Vagina (tissue), 2 donors: ENCODE data around the gene SIGLEC10. TPM values are rescaled to one million over a fixed set of nuclear protein-coding genes. Genes with fewer than 3 reads are reported as not detected.
A peak's percentile ranks its signal among the peaks of the same experiment; 100 is the strongest.

ENCODE experiments used
- DNase-seq, 2 donors: peaks; one replicate each; pipeline ENCODE4 v3.0.0-alpha.2; 2017; ENCODE audit errors: extremely low spot score in 2 of 2
- H3K27ac ChIP-seq: fragments of 200-600 bp; sonication (generic); one replicate; pipeline ENCODE4 v1.5.1; 2019
- H3K27me3 ChIP-seq: fragments of 200-600 bp; sonication (generic); one replicate; pipeline ENCODE4 v1.5.1; 2019
- H3K36me3 ChIP-seq, 2 donors: fragments of 200-600 bp; sonication (generic); one replicate each; pipeline ENCODE4 v1.5.1; 2017 to 2019
- H3K4me1 ChIP-seq: fragments of 200-600 bp; sonication (generic); one replicate; pipeline ENCODE4 v1.5.1; 2019
- H3K4me3 ChIP-seq, 2 donors: fragments of 200-600 bp; sonication (generic); 1 replicate in 1 of 2; 2 replicates in 1 of 2; pipeline ENCODE4 v1.5.1; 2016 to 2019
- H3K9me3 ChIP-seq: fragments of 200-600 bp; sonication (generic); one replicate; pipeline ENCODE4 v1.5.1; 2019
- POLR2A ChIP-seq, 2 donors: fragments of 450-650 bp; IDR thresholded peaks; one replicate each; pipeline ENCODE4 v1.6.1; 2017; ENCODE audit warnings: antibody characterized with exemption in 2 of 2, mild to moderate bottlenecking in 2 of 2, moderate library complexity in 2 of 2
- POLR2AphosphoS5 ChIP-seq, 2 donors: sonication (generic); formaldehyde crosslinking; IDR thresholded peaks; one replicate each; pipeline ENCODE4 v1.9.0; 2017; ENCODE audit warnings: antibody characterized with exemption in 2 of 2, mild to moderate bottlenecking in 2 of 2, low read depth in 1 of 2; ENCODE audit not compliant: insufficient read depth in 1 of 2
- intact Hi-C: fragments of 100-400 bp; cut with DNase I; formaldehyde crosslinking; loops from one replicate; pipeline ENCODE4 v1.15.1; 2023
- total RNA-seq: library from RNA; depleted of rRNA; stranded (reverse); fragments of >200 nt; gene quantifications from one replicate; pipeline ENCODE4 v1.2.3, GENCODE V29; 2016
- TF ChIP-seq, protein P1 (sequence below), 3 experiments: fragments of 450-650 bp in 2 of 3; fragments of 200-600 bp in 1 of 3; sonication (generic) in 1 of 3; IDR thresholded peaks; one replicate each; pipeline ENCODE4 v1.5.1; 2017 to 2019; ENCODE audit warnings: antibody characterized with exemption in 3 of 3, mild to moderate bottlenecking in 2 of 3, moderate library complexity in 2 of 3

The SIGLEC10 gene
- total RNA-seq, 1 donor from 2014 or later: 3.7 TPM

DNA sequence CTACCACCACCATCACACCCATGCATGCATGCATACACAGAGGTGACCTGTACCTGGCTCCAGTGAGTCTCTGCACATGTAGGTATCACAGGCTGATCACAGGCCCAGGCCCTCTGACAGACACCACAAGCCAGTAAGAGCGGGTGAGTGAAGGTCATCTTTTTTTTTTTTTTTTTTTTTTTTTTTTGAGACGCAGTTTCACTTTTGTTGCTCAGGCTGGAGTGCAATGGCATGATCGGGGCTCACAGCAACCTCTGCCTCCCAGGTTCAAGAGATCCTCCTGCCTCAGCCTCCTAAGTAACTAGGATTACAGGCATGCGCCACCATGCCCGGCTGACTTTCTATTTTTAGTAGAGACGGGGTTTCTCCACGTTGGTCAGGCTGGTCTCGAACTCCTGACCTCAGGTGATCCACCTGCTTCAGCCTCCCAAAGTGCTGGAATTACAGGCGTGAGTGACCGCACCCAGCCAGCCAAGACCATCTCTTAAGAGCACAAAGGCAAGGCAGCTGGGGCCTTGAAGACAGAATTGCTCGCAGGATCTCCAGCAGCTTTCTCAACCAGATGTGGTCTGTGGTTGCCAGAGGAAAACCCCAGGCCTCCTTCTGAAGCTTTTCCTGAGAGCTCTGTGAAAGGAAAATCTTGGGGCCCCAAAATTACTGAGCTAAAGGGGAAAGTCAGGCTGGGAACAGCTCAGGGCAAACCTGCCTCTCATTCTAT, 41.8 kb downstream of the SIGLEC10 start:
- intact Hi-C loops: no loop called here
- Histone ChIP-seq H3K27me3 (no peaks in the 10 kb centered on the region), H3K27ac (no peak overlapping the region), H3K36me3 (no peaks in the 10 kb centered on the region), H3K4me1 (no peaks in the 10 kb centered on the region), H3K9me3 (no peaks in the 10 kb centered on the region), H3K4me3 (no peak overlapping the region)
- DNase-seq: no peak
- TF ChIP-seq POLR2A (IDR thresholded peaks at IDR 0.05) (no peak), POLR2AphosphoS5 (IDR thresholded peaks at IDR 0.05; ENCODE audit: insufficient read depth in 1 of 2, low read depth in 1 of 2) (no peak)
- TF ChIP-seq, protein P1, sequence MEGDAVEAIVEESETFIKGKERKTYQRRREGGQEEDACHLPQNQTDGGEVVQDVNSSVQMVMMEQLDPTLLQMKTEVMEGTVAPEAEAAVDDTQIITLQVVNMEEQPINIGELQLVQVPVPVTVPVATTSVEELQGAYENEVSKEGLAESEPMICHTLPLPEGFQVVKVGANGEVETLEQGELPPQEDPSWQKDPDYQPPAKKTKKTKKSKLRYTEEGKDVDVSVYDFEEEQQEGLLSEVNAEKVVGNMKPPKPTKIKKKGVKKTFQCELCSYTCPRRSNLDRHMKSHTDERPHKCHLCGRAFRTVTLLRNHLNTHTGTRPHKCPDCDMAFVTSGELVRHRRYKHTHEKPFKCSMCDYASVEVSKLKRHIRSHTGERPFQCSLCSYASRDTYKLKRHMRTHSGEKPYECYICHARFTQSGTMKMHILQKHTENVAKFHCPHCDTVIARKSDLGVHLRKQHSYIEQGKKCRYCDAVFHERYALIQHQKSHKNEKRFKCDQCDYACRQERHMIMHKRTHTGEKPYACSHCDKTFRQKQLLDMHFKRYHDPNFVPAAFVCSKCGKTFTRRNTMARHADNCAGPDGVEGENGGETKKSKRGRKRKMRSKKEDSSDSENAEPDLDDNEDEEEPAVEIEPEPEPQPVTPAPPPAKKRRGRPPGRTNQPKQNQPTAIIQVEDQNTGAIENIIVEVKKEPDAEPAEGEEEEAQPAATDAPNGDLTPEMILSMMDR (IDR thresholded peaks at IDR 0.05): no peak

DNA sequence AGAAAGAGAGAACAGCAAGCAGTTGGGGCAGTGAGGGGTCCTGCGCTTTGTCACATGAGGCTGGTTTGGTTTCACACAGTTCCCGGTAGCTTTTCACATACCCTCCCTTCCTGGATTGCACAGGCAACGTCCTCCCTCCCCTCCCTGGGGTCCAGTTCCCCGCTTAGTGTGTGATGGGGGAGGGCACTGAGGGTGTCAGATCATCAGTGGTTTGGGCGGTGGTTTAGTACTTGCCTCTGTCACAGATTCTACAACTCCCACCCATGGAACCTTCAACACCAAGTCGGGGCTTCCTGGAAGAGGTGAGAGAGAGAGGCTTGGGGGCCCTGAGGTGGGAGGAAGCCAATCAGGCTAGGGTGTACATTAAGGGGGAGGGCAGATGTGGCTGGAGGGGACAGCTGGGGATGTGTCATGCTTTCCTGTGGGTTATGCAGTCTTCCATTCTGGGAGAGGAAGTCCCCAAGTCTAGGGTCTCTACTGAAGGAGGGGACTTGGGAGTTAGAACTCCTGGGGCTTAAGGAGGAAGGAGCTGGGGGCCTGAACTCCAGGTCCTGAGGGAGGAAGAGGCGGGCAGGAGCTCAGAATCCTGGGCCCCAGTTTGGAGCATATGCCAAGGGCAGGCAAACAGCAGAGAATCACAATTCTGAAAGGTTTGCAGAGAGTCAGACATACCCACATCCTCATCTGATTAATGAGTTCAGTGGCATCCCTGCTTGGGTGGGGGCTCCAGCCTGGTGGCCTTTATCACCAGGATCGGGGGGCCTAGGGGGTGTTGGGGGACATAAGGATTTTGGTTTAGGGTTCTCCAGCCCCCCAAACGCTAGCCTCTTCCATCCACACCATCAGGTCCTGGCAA, 44.6 kb downstream of the SIGLEC10 start, which contains the start of gene NKG7:
NKG7 (minus strand) TSS at position 6 of the 856 bp plus-strand sequence. CDS start 119 bp downstream, outside the sequence.
- Histone ChIP-seq H3K27ac (no peak within 1 kb of the TSS), H3K9me3 (no peaks in the 10 kb centered on the region)
- intact Hi-C loops: no loop called here

DNA sequence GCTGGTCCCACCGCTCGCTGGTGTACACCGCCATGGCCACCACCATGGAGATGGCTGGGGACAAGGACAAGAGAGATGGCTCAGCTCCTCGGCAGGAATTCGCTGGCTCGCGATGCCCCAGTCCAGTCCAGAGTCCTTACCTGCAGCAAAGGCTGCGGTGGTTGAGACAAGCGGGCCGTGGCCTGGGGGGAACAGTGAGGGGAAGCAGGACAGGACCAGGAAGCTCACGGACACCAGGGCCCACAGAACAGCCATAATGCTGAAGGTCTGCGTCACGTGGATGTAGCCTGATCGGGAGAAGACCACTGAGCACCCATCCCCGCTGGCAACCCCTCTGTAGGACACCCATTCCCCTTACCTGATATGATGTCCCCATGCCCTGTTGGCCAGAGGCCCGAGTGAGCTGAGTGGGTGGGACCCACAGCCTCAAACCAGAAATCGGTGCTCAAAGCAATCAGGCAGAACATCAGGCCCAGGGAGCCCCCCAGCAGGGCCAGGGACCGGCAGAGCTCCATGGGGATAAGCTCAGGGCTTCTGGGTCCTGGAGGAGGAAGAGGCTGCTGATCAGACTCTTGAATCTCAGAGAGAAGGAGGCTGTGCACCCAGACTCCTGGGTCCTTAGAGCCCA, 45.3 kb downstream of the SIGLEC10 start:
- no peak for DNase-seq
- H3K27ac ChIP-seq: no peak overlapping the region
- H3K4me3 ChIP-seq: peak overlapping the region in 1 of 2 donors; percentile 4
- H3K4me1 ChIP-seq: peaks cover 9% of the 10 kb centered on the region
- H3K27me3 ChIP-seq: no peaks in the 10 kb centered on the region
- intact Hi-C loops: no loop called here
- no peaks in the 10 kb centered on the region for H3K9me3 ChIP-seq
- H3K36me3 ChIP-seq: no peaks in the 10 kb centered on the region
- TF ChIP-seq POLR2A (IDR thresholded peaks at IDR 0.05) (no peak), POLR2AphosphoS5 (IDR thresholded peaks at IDR 0.05; ENCODE audit: insufficient read depth in 1 of 2, low read depth in 1 of 2) (no peak)
- TF ChIP-seq, protein P1 (IDR thresholded peaks at IDR 0.05): no peak

More for the DNA sequence above, 44.6 kb downstream of the SIGLEC10 start, which contains the start of gene NKG7:
- Histone ChIP-seq H3K36me3 (no peaks in the 10 kb centered on the region), H3K27me3 (no peaks in the 10 kb centered on the region), H3K4me3 (peak within 1 kb of the TSS in 1 of 2 donors; percentile 4), H3K4me1 (peaks cover 8% of the 10 kb centered on the region)
- no peak for DNase-seq
- no peak for TF ChIP-seq POLR2A (IDR thresholded peaks at IDR 0.05)
- TF ChIP-seq POLR2AphosphoS5 (IDR thresholded peaks at IDR 0.05; ENCODE audit: insufficient read depth in 1 of 2, low read depth in 1 of 2): no peak

DNA sequence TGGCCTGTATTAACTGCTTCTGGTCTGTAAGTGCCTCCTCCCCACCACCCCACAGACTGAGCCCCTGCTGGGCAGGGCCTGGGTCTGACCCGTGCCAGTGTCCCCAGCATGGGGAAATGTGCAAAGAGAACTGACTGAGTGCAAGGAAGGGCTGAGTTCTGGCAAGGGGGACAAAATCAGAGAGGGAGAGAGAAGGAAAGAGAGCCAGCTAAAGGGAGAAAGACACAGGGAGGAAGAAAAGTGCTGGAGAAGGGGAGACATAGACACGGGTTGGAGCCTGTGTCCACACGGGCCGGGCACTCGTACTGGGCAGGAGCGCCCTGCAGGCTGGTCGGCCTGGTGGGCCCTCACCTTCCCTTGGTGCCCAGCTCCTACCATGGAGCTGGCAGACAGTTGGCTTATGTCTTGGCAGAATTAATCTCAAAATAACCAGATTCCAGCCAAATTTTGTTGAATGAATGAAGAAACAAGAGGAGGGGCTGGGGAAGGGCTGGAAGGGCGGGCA, 46.2 kb downstream of the SIGLEC10 start:
- TF ChIP-seq, protein P1 (IDR thresholded peaks at IDR 0.05): no peak
- TF ChIP-seq POLR2A (IDR thresholded peaks at IDR 0.05) (no peak), POLR2AphosphoS5 (IDR thresholded peaks at IDR 0.05; ENCODE audit: insufficient read depth in 1 of 2, low read depth in 1 of 2) (no peak)
- Histone ChIP-seq H3K4me1 (peaks cover 9% of the 10 kb centered on the region), H3K9me3 (no peaks in the 10 kb centered on the region), H3K27me3 (no peaks in the 10 kb centered on the region), H3K27ac (no peak overlapping the region), H3K4me3 (no peak overlapping the region), H3K36me3 (no peaks in the 10 kb centered on the region)
- intact Hi-C loops: no loop called here
- no peak for DNase-seq

DNA sequence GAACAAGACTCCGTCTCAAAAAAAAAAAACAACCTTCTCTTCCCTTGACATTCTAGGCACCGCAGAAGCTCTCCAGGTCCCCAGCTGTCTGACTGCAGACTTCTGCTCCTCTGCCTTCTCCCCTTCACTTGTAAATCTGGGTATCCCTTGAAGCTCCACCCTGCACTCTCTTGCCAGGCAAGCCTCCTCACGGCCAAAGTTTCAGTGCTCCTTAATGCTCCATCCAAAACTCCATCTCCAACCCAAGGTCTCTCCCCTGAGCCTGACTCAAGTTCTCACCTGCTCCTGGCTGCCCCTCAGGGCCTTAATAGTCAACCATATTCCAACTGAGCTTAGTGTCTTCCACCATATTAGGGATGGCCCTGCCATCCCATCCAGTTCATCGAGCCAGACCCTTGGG, 47.2 kb downstream of the SIGLEC10 start:
- Histone ChIP-seq H3K36me3 (no peaks in the 10 kb centered on the region), H3K27me3 (no peaks in the 10 kb centered on the region), H3K4me1 (peaks cover 15% of the 10 kb centered on the region), H3K4me3 (no peak overlapping the region), H3K27ac (no peak overlapping the region), H3K9me3 (no peaks in the 10 kb centered on the region)
- intact Hi-C loops: no loop called here
- no peak for DNase-seq
- no peak for TF ChIP-seq POLR2A (IDR thresholded peaks at IDR 0.05)
- TF ChIP-seq, protein P1 (IDR thresholded peaks at IDR 0.05): no peak
- no peak for TF ChIP-seq POLR2AphosphoS5 (IDR thresholded peaks at IDR 0.05; ENCODE audit: insufficient read depth in 1 of 2, low read depth in 1 of 2)
